MM.1S (cell line): ENCODE measurements around the gene PM20D1.
"Not testable (repeated sequence)": the region's sequence is repeated elsewhere in the genome, so short reads cannot be mapped to it uniquely, and the experiment has no call there.

Experiments used
- EZH2 ChIP-seq: fragments of 300-600 bp; sonication (generic); optimal IDR thresholded peaks from 2 replicates; pipeline ENCODE3; 2017; ENCODE audit warnings: low read depth, mild to moderate bottlenecking, antibody characterized with exemption, low read length, mixed read lengths
- EZH2phosphoT487 ChIP-seq: fragments of 300-600 bp; sonication (generic); IDR thresholded peaks from 2 replicates; pipeline ENCODE4 v1.6.1; 2018; ENCODE audit warnings: antibody characterized with exemption, low read length
- TF ChIP-seq, protein P1 (sequence below): fragments of 300-600 bp; sonication (generic); IDR thresholded peaks from 2 replicates; pipeline ENCODE4 v1.5.1; 2016; ENCODE audit warnings: antibody characterized with exemption, low read length, mixed read lengths

DNA sequence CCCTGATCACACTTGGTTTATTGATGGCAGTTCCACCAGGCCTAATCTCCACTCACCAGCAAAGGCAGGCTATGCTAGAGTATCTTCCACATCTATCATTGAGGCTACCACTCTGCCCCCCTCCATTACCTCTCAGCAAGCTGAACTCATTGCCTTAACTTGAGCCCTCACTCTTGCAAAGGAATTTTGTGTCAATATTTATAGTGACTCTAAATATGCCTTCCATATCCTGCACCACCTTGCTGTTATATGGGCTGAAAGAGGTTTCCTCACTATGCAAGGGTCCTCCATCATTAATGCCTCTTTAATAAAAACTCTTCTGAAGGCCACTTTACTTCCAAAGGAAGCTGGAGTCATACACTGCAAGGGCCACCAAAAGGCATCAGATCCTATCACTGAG, 23.2 kb upstream of the PM20D1 start:
- TF ChIP-seq, protein P1, sequence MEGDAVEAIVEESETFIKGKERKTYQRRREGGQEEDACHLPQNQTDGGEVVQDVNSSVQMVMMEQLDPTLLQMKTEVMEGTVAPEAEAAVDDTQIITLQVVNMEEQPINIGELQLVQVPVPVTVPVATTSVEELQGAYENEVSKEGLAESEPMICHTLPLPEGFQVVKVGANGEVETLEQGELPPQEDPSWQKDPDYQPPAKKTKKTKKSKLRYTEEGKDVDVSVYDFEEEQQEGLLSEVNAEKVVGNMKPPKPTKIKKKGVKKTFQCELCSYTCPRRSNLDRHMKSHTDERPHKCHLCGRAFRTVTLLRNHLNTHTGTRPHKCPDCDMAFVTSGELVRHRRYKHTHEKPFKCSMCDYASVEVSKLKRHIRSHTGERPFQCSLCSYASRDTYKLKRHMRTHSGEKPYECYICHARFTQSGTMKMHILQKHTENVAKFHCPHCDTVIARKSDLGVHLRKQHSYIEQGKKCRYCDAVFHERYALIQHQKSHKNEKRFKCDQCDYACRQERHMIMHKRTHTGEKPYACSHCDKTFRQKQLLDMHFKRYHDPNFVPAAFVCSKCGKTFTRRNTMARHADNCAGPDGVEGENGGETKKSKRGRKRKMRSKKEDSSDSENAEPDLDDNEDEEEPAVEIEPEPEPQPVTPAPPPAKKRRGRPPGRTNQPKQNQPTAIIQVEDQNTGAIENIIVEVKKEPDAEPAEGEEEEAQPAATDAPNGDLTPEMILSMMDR, result not testable (repeated sequence)
- TF ChIP-seq EZH2, EZH2phosphoT487: not testable (repeated sequence)
